Colonic mucosa (tissue), 4 donors: ENCODE data around the gene HIBCH. TPM values are rescaled to one million over a fixed set of nuclear protein-coding genes. Genes with fewer than 3 reads are reported as not detected.
"Not testable (repeated sequence)": the region's sequence is repeated elsewhere in the genome, so short reads cannot be mapped to it uniquely, and the experiment has no call there.

Source experiments
- DNase-seq: peaks from one replicate; pipeline ENCODE4 v3.0.0-alpha.2; 2020
- H3K27ac ChIP-seq: fragments of 200-600 bp; one replicate; pipeline ENCODE4 v1.8.0; 2021
- H3K27me3 ChIP-seq: fragments of 200-600 bp; one replicate; pipeline ENCODE4 v1.8.0; 2021
- H3K36me3 ChIP-seq: fragments of 200-600 bp; one replicate; pipeline ENCODE4 v1.8.0; 2021
- H3K4me1 ChIP-seq: fragments of 200-600 bp; one replicate; pipeline ENCODE4 v1.8.0; 2021; ENCODE audit warnings: mild to moderate bottlenecking
- H3K4me3 ChIP-seq: fragments of 200-600 bp; one replicate; pipeline ENCODE4 v1.8.0; 2021
- H3K9ac ChIP-seq, 2 donors: one replicate each; pipeline ENCODE4 v1.7.0; 2013; ENCODE audit warnings: control low read depth in 2 of 2, low read depth in 2 of 2, low read length in 2 of 2
- H3K9me3 ChIP-seq: fragments of 200-600 bp; one replicate; pipeline ENCODE4 v1.8.0; 2021
- CTCF ChIP-seq: fragments of 200-600 bp; IDR thresholded peaks from one replicate; pipeline ENCODE4 v1.8.0; 2022; ENCODE audit warnings: antibody characterized with exemption, mild to moderate bottlenecking
- intact Hi-C: fragments of 100-400 bp; cut with DNase I; formaldehyde crosslinking; loops from one replicate; pipeline ENCODE4 v1.14.1; 2022
- total RNA-seq, 2 donors: library from RNA; stranded (reverse); fragmentation: NEBNext Ultra II Directional in 1 of 2; extraction: Animal tissue kit (Norgen Biotek cat#: 25700) in 1 of 2; gene quantifications; one replicate each; pipeline ENCODE4 v1.2.1, GENCODE V29; 2021
- donor health status: healthy.
- donor health status: DM: no; HTN: no; CAD: no.
- donor health status: DM: no; HTN: no; CAD: no.

Gene HIBCH
- total RNA-seq, 2 donors from 2014 or later, result 47.2 to 71.1 TPM

GRCh38 chr2:190158798-190159434 lies 160.7 kb downstream of the HIBCH start:
- DNase-seq, result peak; percentile 52
- H3K27me3 ChIP-seq, result no peaks in the 10 kb centered on the region
- intact Hi-C loops, result no loop called here
- peak overlapping the region; percentile 31 for H3K27ac ChIP-seq
- no peak overlapping the region for H3K4me3 ChIP-seq
- peak overlapping the region in 1 of 2 donors; percentile 29 for H3K9ac ChIP-seq
- H3K36me3 ChIP-seq, result no peaks in the 10 kb centered on the region
- H3K4me1 ChIP-seq, result no peaks in the 10 kb centered on the region
- H3K9me3 ChIP-seq, result no peaks in the 10 kb centered on the region
- no peak for TF ChIP-seq CTCF

GRCh38 chr2:190157613-190158528 lies 161.8 kb downstream of the HIBCH start:
- H3K27me3 ChIP-seq, result not testable (repeated sequence)

GRCh38 chr2:190156530-190157212 lies 163.0 kb downstream of the HIBCH start:
- Histone ChIP-seq H3K9ac (no peak overlapping the region), H3K36me3 (no peaks in the 10 kb centered on the region), H3K27ac (no peak overlapping the region), H3K27me3 (no peaks in the 10 kb centered on the region), H3K4me1 (no peaks in the 10 kb centered on the region), H3K4me3 (no peak overlapping the region), H3K9me3 (no peaks in the 10 kb centered on the region)
- intact Hi-C loops, result no loop called here
- DNase-seq, result no peak
- no peak for TF ChIP-seq CTCF

More at GRCh38 chr2:190157613-190158528, 161.8 kb downstream of the HIBCH start:
- intact Hi-C loops, H3K9me3 ChIP-seq, H3K36me3 ChIP-seq, H3K4me1 ChIP-seq, H3K4me3 ChIP-seq, H3K9ac ChIP-seq, H3K27ac ChIP-seq, DNase-seq: not testable (repeated sequence)

Other genes with a start within 250 kb of the HIBCH start
- 10 to 100 TPM; 35.3 to 39.2 TPM for gene INPP1, start 23.8 kb upstream of the HIBCH start, total RNA-seq
- gene MFSD6, start 88.5 kb upstream of the HIBCH start, total RNA-seq, result 10 to 100 TPM; 60.9 to 83.3 TPM
- gene NEMP2, start 214.9 kb upstream of the HIBCH start, total RNA-seq, result 1 to 10 TPM; 3.6 to 5.1 TPM